Skeletal muscle tissue (tissue), 4 donors: Measurements from ENCODE around the gene TP53I13. TPM values are rescaled to one million over a fixed set of nuclear protein-coding genes. Genes with fewer than 3 reads are reported as not detected.

ENCODE experiments used
- H3K27ac ChIP-seq: one replicate; pipeline ENCODE4 v1.7.0; 2013; ENCODE audit warnings: mild to moderate bottlenecking, low read depth, low read length, inconsistent platforms
- H3K27me3 ChIP-seq, 3 donors: one replicate each; pipeline ENCODE4 v1.7.0; 2013; ENCODE audit warnings: low read length in 3 of 3; ENCODE audit not compliant: control insufficient read depth in 3 of 3, insufficient read depth in 3 of 3
- H3K36me3 ChIP-seq, 3 donors: one replicate each; pipeline ENCODE4 v1.7.0; 2013; ENCODE audit warnings: low read length in 3 of 3; ENCODE audit not compliant: control insufficient read depth in 3 of 3, insufficient read depth in 3 of 3
- H3K4me1 ChIP-seq, 3 donors: one replicate each; pipeline ENCODE4 v1.7.0; 2013; ENCODE audit warnings: low read length in 3 of 3, mild to moderate bottlenecking in 3 of 3; ENCODE audit not compliant: control insufficient read depth in 3 of 3, insufficient read depth in 3 of 3
- H3K4me3 ChIP-seq, 3 donors: one replicate each; pipeline ENCODE4 v1.7.0; 2013; ENCODE audit warnings: low read length in 3 of 3
- H3K9ac ChIP-seq, 3 donors: one replicate each; pipeline ENCODE4 v1.7.0; 2013; ENCODE audit warnings: low read length in 3 of 3, mild to moderate bottlenecking in 3 of 3, moderate library complexity in 2 of 3, low read depth in 1 of 3
- H3K9me3 ChIP-seq, 3 donors: one replicate each; pipeline ENCODE4 v1.7.0; 2013; ENCODE audit warnings: low read length in 3 of 3; ENCODE audit not compliant: control insufficient read depth in 3 of 3
- total RNA-seq: library from RNA; depleted of rRNA; stranded (reverse); fragments of >200 nt; gene quantifications from one replicate; pipeline ENCODE4 v1.2.3, GENCODE V29; 2014
- donor health status: Osteomylitis.

The TP53I13 gene
- total RNA-seq, 1 donor from 2014 or later, result 26.1 TPM

DNA sequence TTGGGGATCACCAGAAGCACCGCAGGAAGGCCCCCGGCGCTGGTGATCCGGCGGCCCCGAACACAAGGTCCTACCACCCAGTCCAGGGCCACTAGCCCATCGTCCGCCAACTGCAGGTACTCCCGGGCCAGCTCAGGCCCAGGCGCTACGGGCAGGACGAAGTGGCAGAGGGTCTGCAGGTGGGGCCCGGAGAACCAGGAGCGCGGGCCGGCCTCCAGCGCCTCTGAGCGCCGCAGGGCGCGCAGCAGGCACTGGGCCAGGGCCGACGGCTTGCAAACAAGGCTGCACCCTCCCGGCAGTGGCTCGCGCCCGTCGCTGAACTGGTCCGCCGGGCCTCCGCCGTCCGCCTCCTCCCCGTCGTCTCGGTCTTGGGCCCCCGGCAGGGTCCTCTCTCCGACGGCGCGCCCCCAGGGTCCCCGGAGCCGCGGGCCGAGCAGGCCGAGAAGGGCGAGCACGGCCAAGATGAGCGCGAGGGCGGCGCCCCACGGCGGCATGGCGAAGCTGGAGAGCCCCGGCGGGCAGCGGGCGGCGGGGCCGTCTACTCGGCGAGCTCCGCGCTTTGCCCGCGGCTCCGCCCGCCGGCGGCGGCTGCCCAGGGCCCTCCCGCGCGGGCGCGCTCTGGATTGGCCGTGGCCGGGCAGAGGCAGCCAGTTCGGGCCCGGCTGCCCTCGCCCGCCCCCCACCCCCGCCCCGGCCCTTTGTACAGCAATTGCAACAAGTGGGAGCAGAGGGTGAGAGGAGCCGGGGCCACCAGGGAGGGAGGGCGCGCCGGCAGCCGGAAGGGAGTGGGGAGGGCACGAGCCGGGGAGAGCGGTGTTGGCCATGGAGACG is 1.8 kb upstream of the TP53I13 start, which contains the start of gene ABHD15:
ABHD15 (minus strand) TSS at position 565 of the 831 bp plus-strand sequence; CDS start at position 494, 71 bp downstream.
- Histone ChIP-seq H3K9ac (peak within 1 kb of the TSS; percentile 83 to 87 (median 83)), H3K9me3 (no peaks in the 10 kb centered on the region), H3K36me3 (peaks cover 0 to 8% (median 5%) of the 10 kb centered on the region in 3 donors), H3K4me3 (peak within 1 kb of the TSS; percentile 86 to 90 (median 87)), H3K27ac (peak within 1 kb of the TSS; percentile 19), H3K4me1 (peaks cover 26 to 45% (median 29%) of the 10 kb centered on the region in 3 donors), H3K27me3 (peaks cover 0 to 6% (median 0%) of the 10 kb centered on the region in 3 donors)

DNA sequence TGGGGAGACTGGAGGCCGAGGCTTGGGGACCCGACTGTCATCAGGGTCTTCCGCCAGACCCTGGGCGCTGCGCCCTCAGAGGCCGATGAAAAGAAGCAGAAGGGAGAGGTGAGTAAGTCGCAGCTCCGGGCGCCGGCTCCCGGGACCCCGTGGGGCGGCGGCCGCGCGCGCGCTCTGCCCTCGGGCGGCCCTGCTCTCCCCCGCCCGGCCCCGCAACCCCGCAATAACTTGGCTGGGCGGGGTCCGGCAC is 1.3 kb upstream of the TP53I13 start:
- H3K4me3 ChIP-seq, result peak overlapping the region; percentile 51 to 90 (median 87)
- peak overlapping the region; percentile 19 for H3K27ac ChIP-seq
- H3K9ac ChIP-seq, result peak overlapping the region; percentile 83 to 87 (median 83)
- peaks cover 0 to 6% (median 0%) of the 10 kb centered on the region in 3 donors for H3K27me3 ChIP-seq
- H3K9me3 ChIP-seq, result no peaks in the 10 kb centered on the region
- H3K36me3 ChIP-seq, result peaks cover 0 to 7% (median 5%) of the 10 kb centered on the region in 3 donors
- peaks cover 26 to 45% (median 28%) of the 10 kb centered on the region in 3 donors for H3K4me1 ChIP-seq

DNA sequence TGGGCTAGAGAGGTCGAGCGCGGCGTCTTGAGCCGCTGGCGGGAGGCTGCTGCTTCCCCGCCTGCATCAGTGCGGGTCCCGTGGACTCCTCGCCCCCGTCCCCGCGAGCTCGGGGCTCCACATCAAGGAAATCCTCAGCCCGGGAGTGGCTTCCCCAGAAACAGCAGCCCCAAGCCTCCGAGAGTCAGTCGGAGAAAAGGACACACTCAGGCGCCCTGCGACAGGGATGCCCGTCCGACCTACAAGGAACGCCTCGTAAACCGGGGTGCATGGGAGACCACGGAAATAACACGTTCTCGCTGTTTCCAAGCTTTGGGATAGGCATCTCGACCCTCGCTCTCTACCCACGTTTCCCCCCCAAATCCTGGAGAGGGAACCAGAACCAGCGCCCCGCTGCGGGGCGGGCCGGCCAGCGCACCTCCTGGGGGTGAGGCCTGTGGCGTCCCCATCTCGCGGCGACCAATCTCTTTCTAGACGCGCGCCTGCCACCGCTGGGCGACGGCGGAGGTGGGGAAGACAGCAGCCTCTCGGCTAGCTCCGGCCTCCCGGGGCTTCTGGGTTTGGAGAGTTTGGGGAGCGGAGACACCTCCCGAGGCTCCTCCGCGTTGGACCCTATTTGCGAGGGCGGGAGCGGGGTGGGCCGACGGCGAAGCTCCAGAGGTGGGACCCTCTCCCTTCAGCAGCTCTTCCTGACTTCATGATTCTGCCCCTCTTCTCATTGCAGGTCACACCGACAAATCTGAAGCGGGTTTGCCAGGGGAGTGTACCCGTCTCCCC is 759 bp upstream of the TP53I13 start:
- Histone ChIP-seq H3K4me3 (peak overlapping the region; percentile 86 to 90 (median 87)), H3K9ac (peak overlapping the region; percentile 83 to 87 (median 83)), H3K9me3 (no peaks in the 10 kb centered on the region), H3K27me3 (peaks cover 0 to 6% (median 0%) of the 10 kb centered on the region in 3 donors), H3K4me1 (peaks cover 26 to 44% (median 28%) of the 10 kb centered on the region in 3 donors), H3K27ac (peak overlapping the region; percentile 47), H3K36me3 (peaks cover 0 to 5% (median 4%) of the 10 kb centered on the region in 3 donors)

DNA sequence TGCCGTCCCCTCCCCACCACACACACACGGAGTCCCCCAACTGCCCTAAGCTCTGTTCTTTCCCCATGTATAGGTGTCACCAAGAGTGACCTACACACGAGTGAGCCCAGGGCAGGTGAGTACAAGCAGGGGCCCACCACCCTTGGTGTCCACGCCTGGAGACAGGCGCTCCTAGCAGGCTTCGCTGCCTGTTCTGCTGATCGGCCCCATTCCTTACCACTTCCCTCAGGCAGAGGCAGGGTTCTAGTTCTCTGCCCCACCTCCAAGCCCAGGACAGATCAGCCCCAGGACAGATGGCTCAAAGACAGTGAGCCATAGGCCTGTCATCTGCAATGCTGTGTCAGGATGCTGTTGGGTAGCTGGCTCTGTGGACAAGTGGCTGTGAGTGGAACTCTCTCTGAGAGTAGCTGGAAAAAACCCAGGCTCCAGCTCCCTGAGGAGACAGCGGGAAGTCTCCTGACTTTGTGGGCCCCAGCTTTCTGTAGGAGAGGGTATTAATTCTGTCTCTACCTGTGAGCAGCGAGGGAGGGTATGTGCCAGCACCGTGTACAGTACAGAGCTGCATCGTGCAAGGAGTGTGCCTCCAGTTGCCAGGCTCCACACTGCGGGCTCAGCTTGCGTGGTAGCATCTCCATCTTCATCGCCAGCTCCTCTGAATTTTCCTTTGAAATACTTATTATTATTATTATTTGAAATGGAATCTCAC is 897 bp downstream of the TP53I13 start:
- Histone ChIP-seq H3K4me1 (peaks cover 28 to 51% (median 33%) of the 10 kb centered on the region in 3 donors), H3K9ac (peak overlapping the region; percentile 74 to 82 (median 82))

DNA sequence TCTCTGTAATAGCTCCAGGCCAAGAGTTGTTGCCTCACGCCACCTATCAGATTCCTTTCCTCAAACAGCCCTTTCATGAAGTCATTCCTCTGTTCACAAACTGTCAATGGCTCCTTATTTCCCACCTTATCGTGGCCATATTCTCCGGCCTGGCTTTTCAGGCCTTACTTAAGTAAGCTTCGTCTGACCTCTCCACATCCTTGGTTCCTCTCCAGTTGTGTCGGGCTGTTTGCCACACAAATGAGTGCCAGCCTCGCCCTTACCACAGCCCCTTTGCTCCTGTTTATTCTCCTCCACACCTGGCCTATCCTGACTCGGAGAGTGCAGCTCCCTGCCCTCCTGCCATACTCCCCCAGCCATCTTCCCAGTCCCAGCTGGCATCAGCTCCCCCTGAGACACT is 2.0 kb downstream of the TP53I13 start:
- Histone ChIP-seq H3K4me1 (peaks cover 26 to 50% (median 33%) of the 10 kb centered on the region in 3 donors), H3K9me3 (no peaks in the 10 kb centered on the region), H3K27me3 (peaks cover 0 to 6% (median 0%) of the 10 kb centered on the region in 3 donors), H3K27ac (no peak overlapping the region), H3K9ac (peak overlapping the region in 1 of 3 donors; percentile 40), H3K4me3 (no peak overlapping the region), H3K36me3 (peaks cover 12 to 17% (median 14%) of the 10 kb centered on the region in 3 donors)

More for the DNA sequence above, 897 bp downstream of the TP53I13 start:
- Histone ChIP-seq H3K9me3 (no peaks in the 10 kb centered on the region), H3K27ac (peak overlapping the region; percentile 83), H3K4me3 (peak overlapping the region; percentile 78 to 90 (median 78)), H3K27me3 (peaks cover 0 to 6% (median 0%) of the 10 kb centered on the region in 3 donors), H3K36me3 (peaks cover under 1 to 7% (median 6%) of the 10 kb centered on the region in 3 donors)

DNA sequence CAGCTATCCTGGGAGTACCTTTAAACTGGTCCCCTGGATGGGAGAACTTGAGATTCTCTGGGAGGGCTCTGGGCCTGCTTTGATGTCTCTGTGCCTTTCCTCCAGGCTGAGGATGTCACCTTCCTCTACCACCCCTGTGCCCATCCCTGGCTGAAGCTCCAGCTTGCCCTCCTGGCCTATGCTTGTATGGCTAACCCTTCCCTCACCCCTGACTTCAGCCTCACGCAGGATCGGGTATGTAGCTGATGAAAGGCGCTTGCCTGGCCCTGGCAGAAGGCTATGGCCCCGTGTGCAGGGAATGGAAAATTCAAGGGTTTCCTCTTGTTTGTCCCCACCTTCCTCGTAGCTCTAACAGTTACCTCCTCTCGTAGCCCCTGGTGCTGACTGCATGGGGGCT is 3.0 kb downstream of the TP53I13 start:
- peaks cover 24 to 41% (median 33%) of the 10 kb centered on the region in 3 donors for H3K4me1 ChIP-seq
- H3K27me3 ChIP-seq, result no peaks in the 10 kb centered on the region
- H3K9me3 ChIP-seq, result no peaks in the 10 kb centered on the region
- peaks cover 21 to 26% (median 24%) of the 10 kb centered on the region in 3 donors for H3K36me3 ChIP-seq
- no peak overlapping the region for H3K4me3 ChIP-seq
- peak overlapping the region in 1 of 3 donors; percentile 64 for H3K9ac ChIP-seq
- H3K27ac ChIP-seq, result no peak overlapping the region

DNA sequence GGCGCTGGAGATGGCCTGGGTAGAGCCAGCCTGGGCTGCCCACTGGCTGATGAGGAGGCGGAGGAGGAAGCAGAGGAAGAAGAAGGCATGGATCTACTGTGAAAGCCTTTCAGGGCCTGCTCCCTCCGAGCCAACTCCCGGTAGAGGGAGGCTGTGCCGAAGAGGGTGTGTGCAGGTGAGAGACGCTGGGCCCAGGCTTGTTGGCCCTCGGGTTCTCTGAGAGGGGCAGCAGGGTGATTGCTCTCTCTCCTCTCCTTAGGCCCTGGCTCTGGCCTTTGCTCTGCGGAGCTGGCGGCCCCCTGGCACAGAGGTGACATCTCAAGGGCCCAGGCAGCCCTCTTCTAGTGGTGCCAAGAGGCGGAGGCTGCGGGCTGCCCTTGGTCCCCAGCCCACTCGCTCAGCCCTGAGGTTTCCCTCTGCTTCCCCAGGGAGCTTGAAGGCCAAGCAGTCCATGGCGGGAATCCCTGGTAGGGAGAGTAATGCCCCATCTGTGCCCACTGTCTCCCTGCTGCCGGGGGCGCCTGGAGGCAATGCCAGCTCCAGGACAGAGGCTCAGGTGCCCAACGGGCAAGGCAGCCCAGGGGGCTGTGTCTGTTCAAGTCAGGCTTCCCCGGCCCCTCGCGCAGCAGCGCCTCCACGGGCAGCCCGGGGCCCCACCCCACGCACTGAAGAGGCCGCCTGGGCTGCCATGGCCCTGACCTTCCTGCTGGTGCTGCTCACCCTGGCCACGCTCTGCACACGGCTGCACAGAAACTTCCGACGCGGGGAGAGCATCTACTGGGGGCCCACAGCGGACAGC is 3.6 kb downstream of the TP53I13 start:
- Histone ChIP-seq H3K27ac (no peak overlapping the region), H3K4me1 (peaks cover 24 to 40% (median 33%) of the 10 kb centered on the region in 3 donors), H3K27me3 (no peaks in the 10 kb centered on the region), H3K9ac (peak overlapping the region in 1 of 3 donors; percentile 64), H3K9me3 (no peaks in the 10 kb centered on the region), H3K4me3 (peak overlapping the region in 2 of 3 donors; percentile 40 to 65), H3K36me3 (peaks cover 27 to 32% (median 29%) of the 10 kb centered on the region in 3 donors)

DNA sequence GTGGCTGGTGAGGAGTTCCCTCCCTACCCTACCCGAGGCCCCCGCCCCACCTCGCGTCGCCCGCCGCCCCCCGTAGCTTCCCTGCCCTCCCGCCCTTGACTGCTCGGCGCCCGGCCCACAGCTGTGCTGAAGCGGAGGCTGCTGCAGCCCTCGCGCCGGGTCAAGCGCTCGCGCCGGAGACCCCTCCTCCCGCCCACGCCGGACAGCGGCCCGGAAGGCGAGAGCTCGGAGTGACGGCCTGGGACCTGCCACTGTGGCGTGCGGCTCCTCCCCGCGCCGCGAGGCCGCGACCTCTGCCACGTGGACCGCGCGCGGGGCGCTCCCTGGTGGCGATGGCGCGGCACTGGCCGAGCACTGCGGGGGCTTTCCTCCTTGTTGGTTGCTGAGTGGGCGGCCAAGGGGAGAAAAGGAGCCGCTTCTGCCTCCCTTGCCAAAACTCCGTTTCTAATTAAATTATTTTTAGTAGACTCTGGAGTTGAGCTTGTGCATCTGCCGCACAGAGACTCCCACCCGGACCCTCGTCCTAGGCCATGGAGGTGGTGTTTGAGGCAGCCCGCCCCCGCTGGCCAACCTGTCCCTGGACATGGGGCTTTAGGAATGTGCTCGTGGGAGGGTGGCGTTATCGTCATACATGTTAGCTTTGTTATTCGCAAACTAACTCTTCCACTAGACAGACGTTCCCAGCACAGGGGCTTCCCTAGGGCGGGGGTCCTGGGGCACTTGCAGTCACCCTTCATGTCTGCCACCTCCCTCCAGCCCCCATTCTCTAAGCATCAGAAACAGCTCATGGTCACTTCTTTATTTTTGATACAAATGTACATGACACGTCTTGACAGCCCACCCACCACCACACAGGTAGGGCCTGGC is 4.4 kb downstream of the TP53I13 start:
- Histone ChIP-seq H3K4me1 (peaks cover 21 to 36% (median 29%) of the 10 kb centered on the region in 3 donors), H3K27me3 (no peaks in the 10 kb centered on the region), H3K27ac (no peak overlapping the region), H3K9me3 (no peaks in the 10 kb centered on the region), H3K36me3 (peaks cover 36 to 40% (median 38%) of the 10 kb centered on the region in 3 donors), H3K4me3 (peak overlapping the region in 2 of 3 donors; percentile 40 to 65), H3K9ac (peak overlapping the region in 1 of 3 donors; percentile 64)
